Caco-2 (cell line): ENCODE results near the gene FBLN7. TPM values are rescaled to one million over a fixed set of nuclear protein-coding genes. Genes with fewer than 3 reads are reported as not detected.

Experiments used
- BruUV-seq: library from RNA; stranded (reverse); fragments of 400-500 nt; replicated peaks from 2 replicates; lab custom pipeline; 2021; lab: Mats Ljungman, UMichigan
- CTCF ChIA-PET: fragments of 300-600 bp; sonication (Branson Sonifier 250); formaldehyde crosslinking; loops from one replicate; lab custom pipeline; 2022; ENCODE audit warnings: antibody characterized with exemption; lab: Charles Lee
- POLR2A ChIA-PET: fragments of 300-600 bp; sonication (Branson Sonifier 250); formaldehyde crosslinking; loops from one replicate; lab custom pipeline; 2022; ENCODE audit warnings: antibody characterized with exemption; lab: Charles Lee
- DNase-seq, 2 experiments: peaks; one replicate each; pipeline versions ENCODE4 v3.0.0 to v3.0.0-alpha.2; 2020 to 2022
- H3K27me3 ChIP-seq: replicated peaks from 2 replicates; pipeline ENCODE4 v1.6.0; 2011; ENCODE audit warnings: low read length; ENCODE audit not compliant: control insufficient read depth, insufficient read depth
- H3K36me3 ChIP-seq: 2 replicates; pipeline ENCODE4 v1.5.1; 2011; ENCODE audit warnings: low read length; ENCODE audit not compliant: control insufficient read depth, insufficient read depth
- H3K4me1 ChIP-seq: fragments of 250-450 bp; sonication (Bioruptor Pico); 2 replicates; pipeline ENCODE4 v1.5.1; 2020; ENCODE audit warnings: mild to moderate bottlenecking
- H3K4me3 ChIP-seq: 2 replicates; pipeline ENCODE4 v1.5.1; 2011; ENCODE audit warnings: low read depth, mild to moderate bottlenecking, control low read depth, low read length
- H3K9me3 ChIP-seq: fragments of 250-450 bp; sonication (Bioruptor Pico); 2 replicates; pipeline ENCODE4 v1.5.1; 2020; ENCODE audit warnings: mild to moderate bottlenecking, moderate library complexity
- H3K27ac Mint-ChIP-seq: one replicate; pipeline ENCODE4 v1.8.0; 2022; ENCODE audit warnings: mixed read lengths; ENCODE audit not compliant: unreplicated experiment
- H3K27me3 Mint-ChIP-seq: one replicate; pipeline ENCODE4 v1.8.0; 2022; ENCODE audit warnings: mixed read lengths; ENCODE audit not compliant: insufficient read depth, unreplicated experiment
- H3K36me3 Mint-ChIP-seq: one replicate; pipeline ENCODE4 v1.8.0; 2022; ENCODE audit warnings: mild to moderate bottlenecking, mixed read lengths; ENCODE audit not compliant: insufficient read depth, unreplicated experiment
- H3K4me1 Mint-ChIP-seq: one replicate; pipeline ENCODE4 v1.8.0; 2022; ENCODE audit warnings: low read depth, mixed read lengths; ENCODE audit not compliant: unreplicated experiment
- H3K4me3 Mint-ChIP-seq: one replicate; pipeline ENCODE4 v1.8.0; 2022; ENCODE audit warnings: mild to moderate bottlenecking, moderate library complexity, mixed read lengths; ENCODE audit not compliant: unreplicated experiment
- H3K9me3 Mint-ChIP-seq: one replicate; pipeline ENCODE4 v1.8.0; 2022; ENCODE audit warnings: mixed read lengths; ENCODE audit not compliant: unreplicated experiment
- intact Hi-C: fragments of 100-400 bp; cut with micrococcal nuclease; formaldehyde crosslinking; loops from one replicate; pipeline ENCODE4 v1.10.0; 2022; ENCODE audit not compliant: unreplicated experiment
- total RNA-seq: library from RNA; stranded (reverse); gene quantifications from 2 replicates; pipeline ENCODE4 v1.2.3, GENCODE V29; 2022
- TF ChIP-seq, protein P1 (sequence below), 2 experiments: fragments of 200-600 bp in 1 of 2; IDR thresholded peaks; 1 replicate in 1 of 2; 2 replicates in 1 of 2; pipeline versions ENCODE4 v1.5.1 to v1.8.0; 2011 to 2022; ENCODE audit warnings: antibody characterized with exemption in 1 of 2, control low read depth in 1 of 2, inconsistent platforms in 1 of 2, low read depth in 1 of 2, low read length in 1 of 2, mild to moderate bottlenecking in 1 of 2, moderate library complexity in 1 of 2; ENCODE audit not compliant: insufficient read depth in 1 of 2, severe bottlenecking in 1 of 2, unreplicated experiment in 1 of 2

Gene FBLN7
- total RNA-seq, 1 experiment from 2014 or later, result 0.59 TPM

DNA sequence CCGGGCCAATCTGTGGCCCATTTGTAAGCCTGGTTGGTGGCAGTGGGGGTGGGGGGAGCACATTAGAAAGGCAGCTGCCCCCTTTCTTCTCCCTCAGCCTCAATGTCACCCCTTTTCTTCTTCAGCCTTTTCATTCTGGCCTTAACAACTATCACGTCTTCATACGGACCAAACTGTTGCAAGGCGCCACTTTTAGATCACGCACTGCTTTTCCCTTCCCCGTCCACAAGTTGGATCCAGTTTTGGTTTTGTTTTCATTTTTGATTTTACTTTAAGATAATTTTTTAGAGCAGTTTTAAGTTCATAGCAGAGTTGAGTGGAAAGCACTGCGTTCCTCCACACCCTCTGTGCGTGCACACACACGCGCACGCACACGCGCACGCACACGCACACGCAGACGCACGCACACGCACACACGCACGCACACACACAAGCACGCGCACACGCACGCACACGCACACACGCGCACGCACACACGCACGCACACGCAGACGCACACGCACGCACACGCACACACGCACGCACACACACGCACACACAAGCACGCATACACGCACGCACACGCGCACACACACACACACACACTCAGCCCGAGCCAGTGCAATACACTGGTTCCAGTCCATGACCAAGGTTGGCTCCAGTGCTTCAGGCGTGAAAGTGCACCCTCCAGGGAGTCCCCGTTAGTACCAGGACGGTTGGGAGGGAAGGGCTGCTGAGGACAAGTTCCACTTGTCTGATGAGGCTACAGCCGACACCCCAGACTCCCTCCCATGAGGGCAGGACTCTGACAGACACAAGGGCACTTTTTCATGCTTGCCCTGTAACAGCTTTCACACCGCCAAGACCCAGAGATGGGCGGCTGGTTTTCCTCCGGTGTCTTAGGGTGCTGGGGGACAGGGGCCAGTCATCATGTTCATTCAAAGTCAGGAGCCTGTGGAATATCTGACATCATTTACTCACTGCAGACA is 22.4 kb downstream of the FBLN7 start:
- H3K9me3 ChIP-seq, result no peaks in the 10 kb centered on the region
- H3K27ac Mint-ChIP-seq, result no peak overlapping the region
- H3K36me3 Mint-ChIP-seq, result no peaks in the 10 kb centered on the region
- no peak for DNase-seq
- intact Hi-C loops, result no loop called here
- TF ChIP-seq, protein P1, sequence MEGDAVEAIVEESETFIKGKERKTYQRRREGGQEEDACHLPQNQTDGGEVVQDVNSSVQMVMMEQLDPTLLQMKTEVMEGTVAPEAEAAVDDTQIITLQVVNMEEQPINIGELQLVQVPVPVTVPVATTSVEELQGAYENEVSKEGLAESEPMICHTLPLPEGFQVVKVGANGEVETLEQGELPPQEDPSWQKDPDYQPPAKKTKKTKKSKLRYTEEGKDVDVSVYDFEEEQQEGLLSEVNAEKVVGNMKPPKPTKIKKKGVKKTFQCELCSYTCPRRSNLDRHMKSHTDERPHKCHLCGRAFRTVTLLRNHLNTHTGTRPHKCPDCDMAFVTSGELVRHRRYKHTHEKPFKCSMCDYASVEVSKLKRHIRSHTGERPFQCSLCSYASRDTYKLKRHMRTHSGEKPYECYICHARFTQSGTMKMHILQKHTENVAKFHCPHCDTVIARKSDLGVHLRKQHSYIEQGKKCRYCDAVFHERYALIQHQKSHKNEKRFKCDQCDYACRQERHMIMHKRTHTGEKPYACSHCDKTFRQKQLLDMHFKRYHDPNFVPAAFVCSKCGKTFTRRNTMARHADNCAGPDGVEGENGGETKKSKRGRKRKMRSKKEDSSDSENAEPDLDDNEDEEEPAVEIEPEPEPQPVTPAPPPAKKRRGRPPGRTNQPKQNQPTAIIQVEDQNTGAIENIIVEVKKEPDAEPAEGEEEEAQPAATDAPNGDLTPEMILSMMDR (IDR thresholded peaks at IDR 0.05; ENCODE audit: insufficient read depth in 1 of 2, low read depth in 1 of 2, low read length in 1 of 2, severe bottlenecking in 1 of 2, unreplicated experiment in 1 of 2), result no peak
- H3K4me3 ChIP-seq, result no peak overlapping the region
- CTCF ChIA-PET, result no interaction called here
- H3K27me3 Mint-ChIP-seq, result peaks cover 2% of the 10 kb centered on the region
- no peaks in the 10 kb centered on the region for H3K4me1 Mint-ChIP-seq
- no peaks in the 10 kb centered on the region; the same call in 1 of the 2 replicates for H3K27me3 ChIP-seq
- H3K36me3 ChIP-seq, result no peaks in the 10 kb centered on the region
- no peak overlapping the region for H3K4me3 Mint-ChIP-seq
- H3K4me1 ChIP-seq, result no peaks in the 10 kb centered on the region
- no TSS peak for BruUV-seq
- no peaks in the 10 kb centered on the region for H3K9me3 Mint-ChIP-seq
- POLR2A ChIA-PET, result no interaction called here

DNA sequence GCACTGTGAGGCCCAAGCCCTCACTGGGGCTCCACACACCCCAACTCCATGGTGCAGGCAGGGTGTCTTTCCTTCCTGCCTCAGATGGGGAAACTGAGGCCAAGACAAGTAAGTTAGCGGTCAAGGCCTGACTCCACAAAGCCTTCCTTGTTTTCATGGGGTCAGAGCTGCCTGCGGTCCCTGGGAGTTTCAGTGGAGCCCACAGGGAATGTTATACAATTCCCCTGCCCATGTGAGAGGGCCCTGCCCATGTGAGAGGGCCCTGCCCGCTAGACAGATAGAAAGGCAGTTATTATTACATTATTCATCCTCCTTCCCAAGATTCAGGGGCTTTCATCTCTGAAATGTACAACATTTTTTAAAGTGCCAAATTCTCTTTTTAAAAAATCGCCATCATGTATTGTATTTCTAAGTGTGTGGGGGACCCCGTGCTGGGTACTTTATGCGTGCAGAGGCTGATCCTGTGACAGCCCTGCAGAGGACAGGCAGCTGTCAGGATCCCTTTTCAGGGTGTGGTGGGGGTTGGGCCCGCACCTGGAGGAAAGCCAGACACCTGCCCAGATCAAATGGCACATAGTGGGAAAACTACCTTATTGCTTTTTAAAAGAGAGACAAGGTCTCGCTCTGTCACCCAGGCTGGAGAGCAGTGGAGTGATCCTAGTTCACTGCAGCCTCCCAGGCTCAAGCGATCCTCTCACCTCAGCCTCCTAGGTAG is 23.4 kb downstream of the FBLN7 start:
- DNase-seq, result no peak
- ChIA-PET CTCF (no interaction called here), POLR2A (no interaction called here)
- no peaks in the 10 kb centered on the region for H3K9me3 ChIP-seq
- H3K27me3 Mint-ChIP-seq, result peaks cover 2% of the 10 kb centered on the region
- H3K27me3 ChIP-seq, result no peaks in the 10 kb centered on the region; the same call in 1 of the 2 replicates
- H3K4me3 Mint-ChIP-seq, result no peak overlapping the region
- intact Hi-C loops, result no loop called here
- H3K4me3 ChIP-seq, result no peak overlapping the region
- no peaks in the 10 kb centered on the region for H3K4me1 Mint-ChIP-seq
- no peak overlapping the region for H3K27ac Mint-ChIP-seq
- no peaks in the 10 kb centered on the region for H3K4me1 ChIP-seq
- H3K9me3 Mint-ChIP-seq, result no peaks in the 10 kb centered on the region
- no peaks in the 10 kb centered on the region for H3K36me3 ChIP-seq
- H3K36me3 Mint-ChIP-seq, result no peaks in the 10 kb centered on the region
- TF ChIP-seq, protein P1 (IDR thresholded peaks at IDR 0.05; ENCODE audit: insufficient read depth in 1 of 2, low read depth in 1 of 2, low read length in 1 of 2, severe bottlenecking in 1 of 2, unreplicated experiment in 1 of 2), result no peak
- BruUV-seq, result no TSS peak

DNA sequence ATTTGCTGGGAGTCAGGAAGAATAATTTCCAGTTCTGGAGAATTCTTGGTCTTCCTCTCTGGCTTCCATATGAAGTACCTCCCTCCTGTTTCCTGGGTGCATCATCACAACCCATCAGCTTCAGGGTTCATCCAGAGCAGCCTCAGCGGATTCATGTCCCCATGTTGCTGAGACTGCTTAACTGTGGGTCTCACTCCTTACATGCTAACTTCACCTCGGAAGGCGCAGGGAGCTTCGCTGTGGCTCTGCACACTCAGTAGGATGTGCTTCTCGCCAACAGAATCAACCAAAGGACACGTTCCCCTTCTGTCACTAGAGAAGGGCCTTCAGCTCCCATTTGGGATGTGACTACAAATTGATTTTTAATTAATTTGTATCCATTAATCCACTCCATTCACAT is 24.2 kb downstream of the FBLN7 start:
- no peaks in the 10 kb centered on the region; the same call in 1 of the 2 replicates for H3K27me3 ChIP-seq
- CTCF ChIA-PET, result no interaction called here
- BruUV-seq, result no TSS peak
- DNase-seq, result no peak
- no peaks in the 10 kb centered on the region for H3K4me1 ChIP-seq
- no peaks in the 10 kb centered on the region for H3K36me3 ChIP-seq
- TF ChIP-seq, protein P1 (IDR thresholded peaks at IDR 0.05; ENCODE audit: insufficient read depth in 1 of 2, low read depth in 1 of 2, low read length in 1 of 2, severe bottlenecking in 1 of 2, unreplicated experiment in 1 of 2), result no peak
- H3K9me3 Mint-ChIP-seq, result no peaks in the 10 kb centered on the region
- H3K36me3 Mint-ChIP-seq, result no peaks in the 10 kb centered on the region
- peaks cover 2% of the 10 kb centered on the region for H3K27me3 Mint-ChIP-seq
- no peaks in the 10 kb centered on the region for H3K4me1 Mint-ChIP-seq
- H3K27ac Mint-ChIP-seq, result no peak overlapping the region
- intact Hi-C loops, result no loop called here
- POLR2A ChIA-PET, result no interaction called here
- no peak overlapping the region for H3K4me3 Mint-ChIP-seq
- no peaks in the 10 kb centered on the region for H3K9me3 ChIP-seq
- H3K4me3 ChIP-seq, result no peak overlapping the region
